GM23248 (cell line): ENCODE measurements around the gene LRIG3. TPM values are rescaled to one million over a fixed set of nuclear protein-coding genes. Genes with fewer than 3 reads are reported as not detected.

Experiments used
- DNase-seq: peaks from one replicate; pipeline ENCODE4 v3.0.0-alpha.2; 2015
- H2AFZ ChIP-seq: fragments of 200-600 bp; sonication (generic); 2 replicates; pipeline ENCODE4 v1.6.1; 2016; ENCODE audit warnings: antibody characterized with exemption
- H3F3A ChIP-seq: fragments of 200-600 bp; sonication (generic); 2 replicates; pipeline ENCODE4 v1.6.1; 2016; ENCODE audit warnings: mild to moderate bottlenecking, antibody characterized with exemption, mixed run types; ENCODE audit not compliant: insufficient read depth
- H3K27ac ChIP-seq: fragments of 200-600 bp; sonication (generic); 2 replicates; pipeline ENCODE4 v1.5.1; 2016; ENCODE audit warnings: mild to moderate bottlenecking
- H3K27me3 ChIP-seq: fragments of 200-600 bp; sonication (generic); replicated peaks from 2 replicates; pipeline ENCODE4 v1.6.1; 2016; ENCODE audit warnings: mild to moderate bottlenecking; ENCODE audit not compliant: insufficient read depth
- H3K36me3 ChIP-seq: fragments of 200-600 bp; sonication (generic); 2 replicates; pipeline ENCODE4 v1.6.1; 2016; ENCODE audit warnings: low read depth, mild to moderate bottlenecking
- H3K4me1 ChIP-seq: fragments of 200-600 bp; sonication (generic); 2 replicates; pipeline ENCODE4 v1.6.1; 2016; ENCODE audit warnings: mild to moderate bottlenecking; ENCODE audit not compliant: insufficient read depth
- H3K4me2 ChIP-seq: fragments of 200-600 bp; sonication (generic); one replicate; pipeline ENCODE4 v1.6.1; 2016; ENCODE audit warnings: mild to moderate bottlenecking; ENCODE audit not compliant: unreplicated experiment
- H3K4me3 ChIP-seq: fragments of 200-600 bp; sonication (generic); 2 replicates; pipeline ENCODE4 v1.5.1; 2016; ENCODE audit warnings: mild to moderate bottlenecking
- H3K79me2 ChIP-seq: fragments of 200-600 bp; sonication (generic); 2 replicates; pipeline ENCODE4 v1.6.1; 2016; ENCODE audit warnings: mild to moderate bottlenecking; ENCODE audit not compliant: insufficient read depth
- H3K9ac ChIP-seq: fragments of 200-600 bp; sonication (generic); 2 replicates; pipeline ENCODE4 v1.6.1; 2016; ENCODE audit warnings: mild to moderate bottlenecking
- H3K9me2 ChIP-seq: fragments of 200-600 bp; sonication (generic); 2 replicates; pipeline ENCODE4 v1.6.1; 2016; ENCODE audit warnings: mixed run types, mild to moderate bottlenecking, moderate library complexity; ENCODE audit not compliant: insufficient read depth
- H3K9me3 ChIP-seq: fragments of 200-600 bp; sonication (generic); one replicate; pipeline ENCODE4 v1.6.1; 2017; ENCODE audit warnings: low read depth
- H4K20me1 ChIP-seq: fragments of 200-600 bp; sonication (generic); 2 replicates; pipeline ENCODE4 v1.6.0; 2016; ENCODE audit not compliant: insufficient read depth
- EZH2 ChIP-seq: fragments of 200-600 bp; sonication (generic); IDR thresholded peaks from 2 replicates; pipeline ENCODE4 v1.6.1; 2018; ENCODE audit warnings: antibody characterized with exemption, mild to moderate bottlenecking; ENCODE audit not compliant: insufficient read depth, poor library complexity, severe bottlenecking
- EZH2phosphoT487 ChIP-seq: fragments of 200-600 bp; sonication (generic); IDR thresholded peaks from 2 replicates; pipeline ENCODE4 v1.6.1; 2018; ENCODE audit warnings: antibody characterized with exemption, moderate library complexity, mild to moderate bottlenecking, low read depth; ENCODE audit not compliant: insufficient read depth
- WGBS, 2 experiments: methylation state at CpG; one replicate each; pipeline ENCODE4 v1.1.6; 2015 to 2017; ENCODE audit warnings: low lambda C conversion rate in 2 of 2, low coverage in 1 of 2; ENCODE audit errors: missing lambda C conversion rate in 2 of 2; 5-methylcytosine and 5-hydroxymethylcytosine counted together
- in situ Hi-C: fragments of 300-500 bp; cut with MboI; formaldehyde crosslinking; loops from 2 replicates; pipeline ENCODE4 v1.15.0; 2020
- polyA plus RNA-seq: library from polyadenylated mRNA; unstranded; fragments of >200 nt; fragmentation: Nextera tagmentation; extraction: Ambion mirVana; gene quantifications from 2 replicates; pipeline ENCODE4 v1.2.1, GENCODE V29; 2016
- total RNA-seq: library from RNA; depleted of rRNA; stranded (reverse); fragments of >200 nt; shearing (Covaris generic); gene quantifications from 2 replicates; pipeline ENCODE4 v1.2.3, GENCODE V29; 2014

LRIG3 gene
- total and polyA plus RNA-seq, 2 experiments from 2014 or later, result 9.2 to 29.3 TPM

- 0 out of 2 replicates have a peak, but pooled peaks cover under 1% of the 10 kb centered on the region for H3F3A ChIP-seq
- WGBS, 2 experiments, result 66 to 70% methylated on average over 6 of the region's 6 CpGs
- DNase-seq, result no peak
These were observed 26.3 kb downstream of the LRIG3 start for GRCh38 chr12:58894040-58894439.

GRCh38 chr12:58893495-58893894, 26.8 kb downstream of the LRIG3 start:
- peak; percentile 35 for DNase-seq
- Histone ChIP-seq H3K27ac (no peak overlapping the region), H3F3A (0 out of 2 replicates have a peak, but pooled peaks cover 6% of the 10 kb centered on the region), H3K9me2 (no peaks in the 10 kb centered on the region), H3K9me3 (no peaks in the 10 kb centered on the region), H3K4me3 (no peak overlapping the region), H3K36me3 (peaks cover 19% of the 10 kb centered on the region), H3K4me2 (no peak overlapping the region), H2AFZ (no peak overlapping the region), H3K79me2 (peaks cover 74% of the 10 kb centered on the region), H3K9ac (no peak overlapping the region), H4K20me1 (no peaks in the 10 kb centered on the region; the same call in none of the 2 replicates), H3K27me3 (no peaks in the 10 kb centered on the region), H3K4me1 (peaks cover 7% of the 10 kb centered on the region; the same call in 1 of the 2 replicates)
- WGBS, 2 experiments, result 51 to 56% methylated on average over 3 of the region's 3 CpGs
- in situ Hi-C loops, result loop anchor here (25.0 kb wide), 1 partner anchor 356 kb away; no protein-coding TSS in a partner anchor
- TF ChIP-seq EZH2, result no peak

More at GRCh38 chr12:58894040-58894439, 26.3 kb downstream of the LRIG3 start:
- H3K4me2 ChIP-seq, result no peak overlapping the region
- H3K27me3 ChIP-seq, result no peaks in the 10 kb centered on the region
- H3K4me3 ChIP-seq, result no peak overlapping the region
- no peaks in the 10 kb centered on the region for H3K9me2 ChIP-seq
- no peak for TF ChIP-seq EZH2phosphoT487
- TF ChIP-seq EZH2, result no peak
- in situ Hi-C loops, result loop anchor here (25.0 kb wide), 1 partner anchor 357 kb away; no protein-coding TSS in a partner anchor
- H3K9ac ChIP-seq, result no peak overlapping the region
- peaks cover 79% of the 10 kb centered on the region for H3K79me2 ChIP-seq
- H3K4me1 ChIP-seq, result peaks cover 6% of the 10 kb centered on the region; the same call in 1 of the 2 replicates
- no peak overlapping the region for H3K27ac ChIP-seq
- H3K9me3 ChIP-seq, result no peaks in the 10 kb centered on the region
- H3K36me3 ChIP-seq, result peaks cover 14% of the 10 kb centered on the region
- H4K20me1 ChIP-seq, result no peaks in the 10 kb centered on the region; the same call in none of the 2 replicates
- no peak overlapping the region for H2AFZ ChIP-seq

GRCh38 chr12:58889557-58889956, 30.7 kb downstream of the LRIG3 start:
- peaks cover 36% of the 10 kb centered on the region for H3K79me2 ChIP-seq
- no peak overlapping the region for H3K27ac ChIP-seq
- H4K20me1 ChIP-seq, result no peaks in the 10 kb centered on the region; the same call in 1 of the 2 replicates
- no peak overlapping the region for H3K4me2 ChIP-seq
- no peak for DNase-seq
- H3K4me1 ChIP-seq, result peaks cover 15% of the 10 kb centered on the region; the same call in 1 of the 2 replicates
- no peak overlapping the region for H2AFZ ChIP-seq
- H3K9ac ChIP-seq, result no peak overlapping the region
- no peaks in the 10 kb centered on the region for H3K9me3 ChIP-seq
- H3K4me3 ChIP-seq, result no peak overlapping the region
- in situ Hi-C loops, result loop anchor here (25.0 kb wide), 1 partner anchor 352 kb away; no protein-coding TSS in a partner anchor
- peaks cover 50% of the 10 kb centered on the region for H3K36me3 ChIP-seq
- H3K9me2 ChIP-seq, result no peaks in the 10 kb centered on the region
- no peak for TF ChIP-seq EZH2
- no peak for TF ChIP-seq EZH2phosphoT487
- 67 to 73% methylated on average over 6 of the region's 6 CpGs for WGBS, 2 experiments
- no peaks in the 10 kb centered on the region for H3K27me3 ChIP-seq
- peaks cover 12% of the 10 kb centered on the region; the same call in 1 of the 2 replicates for H3F3A ChIP-seq

GRCh38 chr12:58888131-58888783, 32.0 kb downstream of the LRIG3 start:
- H3K27me3 ChIP-seq, result no peaks in the 10 kb centered on the region
- H3K9ac ChIP-seq, result no peak overlapping the region
- H3K9me3 ChIP-seq, result no peaks in the 10 kb centered on the region
- peaks cover 23% of the 10 kb centered on the region for H3K79me2 ChIP-seq
- H4K20me1 ChIP-seq, result no peaks in the 10 kb centered on the region; the same call in 1 of the 2 replicates
- no peak overlapping the region for H3K4me3 ChIP-seq
- in situ Hi-C loops, result loop anchor here (25.0 kb wide), 1 partner anchor 351 kb away; no protein-coding TSS in a partner anchor
- peaks cover 12% of the 10 kb centered on the region; the same call in 1 of the 2 replicates for H3F3A ChIP-seq
- no peak overlapping the region for H2AFZ ChIP-seq
- H3K27ac ChIP-seq, result peak overlapping the region; percentile 20; the same call in 1 of the 2 replicates
- no peak overlapping the region for H3K4me2 ChIP-seq
- H3K9me2 ChIP-seq, result no peaks in the 10 kb centered on the region
- peaks cover 11% of the 10 kb centered on the region; the same call in 1 of the 2 replicates for H3K4me1 ChIP-seq
- WGBS, 2 experiments, result 55% methylated on average over 4 of the region's 4 CpGs
- TF ChIP-seq EZH2 (no peak), EZH2phosphoT487 (no peak)
- DNase-seq, result peak; percentile 74
- H3K36me3 ChIP-seq, result peaks cover 60% of the 10 kb centered on the region
